ENCODE results near the gene ARSJ.

DNA sequence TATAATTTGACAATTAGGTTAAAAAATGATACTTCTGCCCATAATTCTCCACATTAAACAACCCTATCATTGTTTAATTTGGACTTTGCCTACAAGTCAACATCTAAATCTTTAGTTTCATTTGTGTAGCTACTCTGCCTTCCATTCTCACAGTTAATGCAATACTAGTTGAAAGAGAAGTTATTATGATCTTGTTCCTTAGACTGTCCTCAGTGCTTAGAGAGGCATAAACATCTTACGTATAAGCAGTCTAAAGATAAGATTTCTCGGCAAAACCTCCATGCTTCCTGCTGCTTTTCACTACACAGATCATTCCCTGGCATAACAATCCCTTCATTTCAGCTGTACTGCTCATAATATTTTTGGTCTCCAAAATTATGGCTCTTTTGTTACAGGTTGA, 112.8 kb downstream of the ARSJ start:
- TF ChIP-seq, protein P1, sequence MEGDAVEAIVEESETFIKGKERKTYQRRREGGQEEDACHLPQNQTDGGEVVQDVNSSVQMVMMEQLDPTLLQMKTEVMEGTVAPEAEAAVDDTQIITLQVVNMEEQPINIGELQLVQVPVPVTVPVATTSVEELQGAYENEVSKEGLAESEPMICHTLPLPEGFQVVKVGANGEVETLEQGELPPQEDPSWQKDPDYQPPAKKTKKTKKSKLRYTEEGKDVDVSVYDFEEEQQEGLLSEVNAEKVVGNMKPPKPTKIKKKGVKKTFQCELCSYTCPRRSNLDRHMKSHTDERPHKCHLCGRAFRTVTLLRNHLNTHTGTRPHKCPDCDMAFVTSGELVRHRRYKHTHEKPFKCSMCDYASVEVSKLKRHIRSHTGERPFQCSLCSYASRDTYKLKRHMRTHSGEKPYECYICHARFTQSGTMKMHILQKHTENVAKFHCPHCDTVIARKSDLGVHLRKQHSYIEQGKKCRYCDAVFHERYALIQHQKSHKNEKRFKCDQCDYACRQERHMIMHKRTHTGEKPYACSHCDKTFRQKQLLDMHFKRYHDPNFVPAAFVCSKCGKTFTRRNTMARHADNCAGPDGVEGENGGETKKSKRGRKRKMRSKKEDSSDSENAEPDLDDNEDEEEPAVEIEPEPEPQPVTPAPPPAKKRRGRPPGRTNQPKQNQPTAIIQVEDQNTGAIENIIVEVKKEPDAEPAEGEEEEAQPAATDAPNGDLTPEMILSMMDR (IDR thresholded peaks at IDR 0.05) = no peak
- TF ChIP-seq POLR2AphosphoS5 (IDR thresholded peaks at IDR 0.05) = no peak
- TF ChIP-seq POLR2A (IDR thresholded peaks at IDR 0.05; ENCODE audit: low read depth) = no peak

All from esophagus muscularis mucosa (tissue), 3 donors.